ENCODE results near the gene SEPTIN1.
"Not testable (repeated sequence)": the region's sequence is repeated elsewhere in the genome, so short reads cannot be mapped to it uniquely, and the experiment has no call there.

SEPTIN1 gene

GRCh38 chr16:30346286-30346685, 36.1 kb downstream of the SEPTIN1 start:
- H3K4me1 ChIP-seq (ENCODE audit: insufficient read depth, low read length, poor library complexity, severe bottlenecking) = peaks cover 18% of the 10 kb centered on the region
- H3K4me2 ChIP-seq (ENCODE audit: low read depth, low read length, poor library complexity, severe bottlenecking) = no peak overlapping the region
- H3F3A ChIP-seq (ENCODE audit: low read depth) = peaks cover 5% of the 10 kb centered on the region; the same call in 1 of the 2 replicates
- H3K36me3 ChIP-seq (ENCODE audit: insufficient read depth, low read length) = peaks cover 7% of the 10 kb centered on the region; the same call in 1 of the 2 replicates
- H3K4me3 ChIP-seq (ENCODE audit: low read length, poor library complexity, severe bottlenecking) = no peak overlapping the region
- H3K9ac ChIP-seq (ENCODE audit: low read depth, low read length, poor library complexity, severe bottlenecking) = no peak overlapping the region
- no peaks in the 10 kb centered on the region for H3K9me3 ChIP-seq (ENCODE audit: insufficient read depth, low read depth, low read length)
- H3K9me2 ChIP-seq (replicated peaks; ENCODE audit: low read depth, low read length) = no peaks in the 10 kb centered on the region
- H3K27me3 ChIP-seq (ENCODE audit: insufficient read depth, low read length, poor library complexity, severe bottlenecking) = no peaks in the 10 kb centered on the region
- TF ChIP-seq EZH2phosphoT487 (IDR thresholded peaks at IDR 0.05; ENCODE audit: borderline replicate concordance) = no peak
- H4K20me1 ChIP-seq (ENCODE audit: insufficient read depth, low read length, poor library complexity, severe bottlenecking) = no peaks in the 10 kb centered on the region
- peaks cover under 1% of the 10 kb centered on the region; the same call in 1 of the 2 replicates for H3K79me2 ChIP-seq (ENCODE audit: insufficient read depth, low read length)
- no peak overlapping the region for H2AFZ ChIP-seq (ENCODE audit: low read length)

- H3K36me3 ChIP-seq (ENCODE audit: insufficient read depth, low read length); H3K4me2 ChIP-seq (ENCODE audit: low read depth, low read length, poor library complexity, severe bottlenecking); H3K79me2 ChIP-seq (ENCODE audit: insufficient read depth, low read length); H3K9me2 ChIP-seq (replicated peaks; ENCODE audit: low read depth, low read length); H4K20me1 ChIP-seq (ENCODE audit: insufficient read depth, low read length, poor library complexity, severe bottlenecking); H3K27me3 ChIP-seq (ENCODE audit: insufficient read depth, low read length, poor library complexity, severe bottlenecking); H2AFZ ChIP-seq (ENCODE audit: low read length); H3K9me3 ChIP-seq (ENCODE audit: insufficient read depth, low read depth, low read length); H3K4me1 ChIP-seq (ENCODE audit: insufficient read depth, low read length, poor library complexity, severe bottlenecking); H3F3A ChIP-seq (ENCODE audit: low read depth); H3K9ac ChIP-seq (ENCODE audit: low read depth, low read length, poor library complexity, severe bottlenecking); H3K4me3 ChIP-seq (ENCODE audit: low read length, poor library complexity, severe bottlenecking): not testable (repeated sequence)
Measured at GRCh38 chr16:30343491-30343820, 38.9 kb downstream of the SEPTIN1 start.

GRCh38 chr16:30342751-30343490, 39.4 kb downstream of the SEPTIN1 start:
- H3K4me1 ChIP-seq (ENCODE audit: insufficient read depth, low read length, poor library complexity, severe bottlenecking) = no peaks in the 10 kb centered on the region
- no peaks in the 10 kb centered on the region for H3K79me2 ChIP-seq (ENCODE audit: insufficient read depth, low read length)
- no peaks in the 10 kb centered on the region for H3K9me2 ChIP-seq (replicated peaks; ENCODE audit: low read depth, low read length)
- H3K9me3 ChIP-seq (ENCODE audit: insufficient read depth, low read depth, low read length) = no peaks in the 10 kb centered on the region
- H2AFZ ChIP-seq (ENCODE audit: low read length) = no peak overlapping the region
- no peaks in the 10 kb centered on the region for H4K20me1 ChIP-seq (ENCODE audit: insufficient read depth, low read length, poor library complexity, severe bottlenecking)
- TF ChIP-seq EZH2phosphoT487 (IDR thresholded peaks at IDR 0.05; ENCODE audit: borderline replicate concordance) (no peak), CTCF (conservative IDR thresholded peaks at IDR 0.05; ENCODE audit: low read length) (no peak)
- H3K9ac ChIP-seq (ENCODE audit: low read depth, low read length, poor library complexity, severe bottlenecking) = no peak overlapping the region
- H3K27me3 ChIP-seq (ENCODE audit: insufficient read depth, low read length, poor library complexity, severe bottlenecking) = no peaks in the 10 kb centered on the region
- no peak overlapping the region for H3K4me3 ChIP-seq (ENCODE audit: low read length, poor library complexity, severe bottlenecking)
- no peak overlapping the region for H3K4me2 ChIP-seq (ENCODE audit: low read depth, low read length, poor library complexity, severe bottlenecking)
- H3F3A ChIP-seq (ENCODE audit: low read depth) = no peaks in the 10 kb centered on the region
- H3K36me3 ChIP-seq (ENCODE audit: insufficient read depth, low read length) = no peaks in the 10 kb centered on the region

- TF ChIP-seq CTCF (conservative IDR thresholded peaks at IDR 0.05; ENCODE audit: low read length) = 0 out of 2 replicates have a peak, but pooled peaks have one; percentile 10
- H3K9ac ChIP-seq (ENCODE audit: low read depth, low read length, poor library complexity, severe bottlenecking); H3K9me2 ChIP-seq (replicated peaks; ENCODE audit: low read depth, low read length): not testable (repeated sequence)
Measured at GRCh38 chr16:30341971-30342370, 40.4 kb downstream of the SEPTIN1 start.

More at GRCh38 chr16:30341971-30342370, 40.4 kb downstream of the SEPTIN1 start:
- H2AFZ ChIP-seq (ENCODE audit: low read length); H3K79me2 ChIP-seq (ENCODE audit: insufficient read depth, low read length); H3K9me3 ChIP-seq (ENCODE audit: insufficient read depth, low read depth, low read length); H3K4me3 ChIP-seq (ENCODE audit: low read length, poor library complexity, severe bottlenecking); H3K4me1 ChIP-seq (ENCODE audit: insufficient read depth, low read length, poor library complexity, severe bottlenecking); H3F3A ChIP-seq (ENCODE audit: low read depth); H3K4me2 ChIP-seq (ENCODE audit: low read depth, low read length, poor library complexity, severe bottlenecking); H3K36me3 ChIP-seq (ENCODE audit: insufficient read depth, low read length); H3K27me3 ChIP-seq (ENCODE audit: insufficient read depth, low read length, poor library complexity, severe bottlenecking); H4K20me1 ChIP-seq (ENCODE audit: insufficient read depth, low read length, poor library complexity, severe bottlenecking): not testable (repeated sequence)
